Measurements from ENCODE around the gene FBXO8.

DNA sequence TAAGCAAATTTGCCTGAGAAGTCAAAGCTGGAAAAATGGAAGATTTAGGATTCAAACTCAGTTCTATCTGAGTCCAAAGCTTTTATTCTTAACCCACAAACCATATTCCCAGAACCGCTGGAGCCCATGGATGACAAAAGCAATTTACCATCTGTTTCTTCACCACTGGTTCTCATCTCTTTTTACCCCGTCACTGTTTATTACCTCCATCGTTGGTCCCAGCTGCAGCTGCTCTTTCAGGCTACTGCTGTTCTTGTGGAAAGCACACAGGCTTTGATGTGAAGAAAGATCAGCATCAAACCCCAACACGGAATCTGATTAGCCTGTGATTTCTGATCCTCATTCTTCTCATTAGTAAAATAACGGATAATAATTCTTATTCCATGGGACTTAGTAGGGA, 9.5 kb downstream of the FBXO8 start:
- TF ChIP-seq, protein P1, sequence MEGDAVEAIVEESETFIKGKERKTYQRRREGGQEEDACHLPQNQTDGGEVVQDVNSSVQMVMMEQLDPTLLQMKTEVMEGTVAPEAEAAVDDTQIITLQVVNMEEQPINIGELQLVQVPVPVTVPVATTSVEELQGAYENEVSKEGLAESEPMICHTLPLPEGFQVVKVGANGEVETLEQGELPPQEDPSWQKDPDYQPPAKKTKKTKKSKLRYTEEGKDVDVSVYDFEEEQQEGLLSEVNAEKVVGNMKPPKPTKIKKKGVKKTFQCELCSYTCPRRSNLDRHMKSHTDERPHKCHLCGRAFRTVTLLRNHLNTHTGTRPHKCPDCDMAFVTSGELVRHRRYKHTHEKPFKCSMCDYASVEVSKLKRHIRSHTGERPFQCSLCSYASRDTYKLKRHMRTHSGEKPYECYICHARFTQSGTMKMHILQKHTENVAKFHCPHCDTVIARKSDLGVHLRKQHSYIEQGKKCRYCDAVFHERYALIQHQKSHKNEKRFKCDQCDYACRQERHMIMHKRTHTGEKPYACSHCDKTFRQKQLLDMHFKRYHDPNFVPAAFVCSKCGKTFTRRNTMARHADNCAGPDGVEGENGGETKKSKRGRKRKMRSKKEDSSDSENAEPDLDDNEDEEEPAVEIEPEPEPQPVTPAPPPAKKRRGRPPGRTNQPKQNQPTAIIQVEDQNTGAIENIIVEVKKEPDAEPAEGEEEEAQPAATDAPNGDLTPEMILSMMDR (IDR thresholded peaks at IDR 0.05 in 8 of 11, conservative IDR thresholded peaks at IDR 0.05 in 3 of 11), result no peak
- TF ChIP-seq POLR2A (IDR thresholded peaks at IDR 0.05), result no peak

All from spleen (tissue), 7 donors.